GM19463 (cell line): Measurements from ENCODE around the gene SMYD2.

Experiments
- ATAC-seq: cut with Tn5 transposase; IDR thresholded peaks from one replicate; pipeline ENCODE4 v1.9.1; 2021; ENCODE audit warnings: mild to moderate bottlenecking, moderate library complexity; ENCODE audit not compliant: unreplicated experiment

SMYD2 gene

DNA sequence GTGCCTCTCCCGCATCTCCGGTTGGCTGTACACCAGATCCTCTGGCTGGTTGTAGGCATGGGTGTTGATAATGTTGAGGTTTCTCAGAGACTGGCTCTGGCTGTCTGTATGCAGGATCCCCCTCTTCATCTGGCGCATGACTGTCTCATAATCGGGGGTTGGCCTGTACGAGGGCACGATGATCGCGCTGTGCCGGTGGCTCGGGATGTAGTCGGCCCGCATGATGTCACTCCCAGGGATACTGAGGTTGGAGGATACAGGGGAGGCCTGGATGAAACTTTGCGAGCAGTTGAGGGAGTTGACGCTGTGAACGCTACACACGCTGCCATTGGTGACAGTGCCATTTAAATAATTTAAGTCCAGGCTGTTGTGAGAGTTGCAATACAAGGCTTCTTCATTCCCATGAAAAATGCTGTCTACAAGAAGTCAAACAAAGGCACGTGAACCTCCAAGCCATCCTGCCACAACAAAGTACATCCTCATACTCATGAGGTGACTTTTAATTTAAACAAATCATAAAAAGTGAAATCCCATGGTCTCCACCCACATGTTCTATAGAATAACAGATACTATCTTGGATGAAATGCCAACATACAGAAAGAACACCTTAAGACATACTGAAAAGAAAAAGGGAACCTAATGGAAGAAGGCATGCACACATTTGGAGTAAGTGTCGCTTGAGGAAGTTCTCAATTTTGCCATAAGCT, 103.6 kb downstream of the SMYD2 start:
- ATAC-seq, result no peak

DNA sequence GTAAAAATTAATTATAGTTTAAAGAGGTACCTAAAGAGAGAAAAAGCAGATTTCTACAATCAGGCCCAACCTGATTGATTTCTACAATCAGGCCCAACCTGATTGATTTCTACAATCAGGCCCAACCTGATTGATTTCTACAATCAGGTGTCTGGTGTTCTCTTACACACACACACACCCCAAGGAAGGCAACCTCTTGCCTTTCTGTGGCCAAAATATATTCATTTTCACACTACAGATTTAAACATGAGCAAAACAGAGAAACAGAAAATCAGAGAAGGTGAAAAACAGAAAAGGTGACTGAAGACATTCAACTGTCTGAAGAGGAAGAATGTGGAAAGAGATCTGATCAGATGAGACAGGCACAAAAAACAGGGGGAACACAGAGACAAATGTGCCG, 104.5 kb downstream of the SMYD2 start:
- no peak for ATAC-seq

DNA sequence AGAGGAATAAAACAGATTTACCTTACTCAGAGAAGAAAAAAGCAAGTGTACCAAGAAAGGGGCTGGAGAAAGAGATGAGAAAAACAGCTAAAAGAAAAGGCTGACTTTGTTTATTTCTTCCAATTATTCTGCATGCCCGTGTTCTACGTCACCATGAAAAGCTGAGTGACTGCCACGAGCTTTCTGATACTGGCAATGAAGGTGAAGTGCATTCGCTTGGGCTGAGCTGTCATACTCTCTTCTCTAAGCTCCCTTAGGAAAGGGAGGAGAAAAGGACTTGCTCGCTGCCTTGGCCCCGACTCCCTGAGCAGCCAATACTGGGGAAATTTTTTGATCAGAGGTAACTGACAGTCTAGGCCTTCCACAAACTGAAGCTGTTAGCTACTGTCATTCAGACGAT, 105.4 kb downstream of the SMYD2 start:
- ATAC-seq, result no peak
